WERI-Rb-1 (cell line): ENCODE data around the gene NEUROD6.

Source experiments
- DNase-seq: peaks from one replicate; pipeline ENCODE4 v3.0.0-alpha.2; 2020
- H3K27ac ChIP-seq: fragments of 250-450 bp; sonication (Bioruptor Pico); 2 replicates; pipeline ENCODE4 v1.5.1; 2020; ENCODE audit warnings: mild to moderate bottlenecking, moderate library complexity
- H3K27me3 ChIP-seq: fragments of 250-450 bp; sonication (Bioruptor Pico); 2 replicates; pipeline ENCODE4 v1.5.1; 2021; ENCODE audit warnings: mild to moderate bottlenecking, low read depth, moderate library complexity; ENCODE audit not compliant: insufficient read depth, severe bottlenecking
- H3K36me3 ChIP-seq: fragments of 250-450 bp; sonication (Bioruptor Pico); 2 replicates; pipeline ENCODE4 v1.5.1; 2020; ENCODE audit warnings: mild to moderate bottlenecking, moderate library complexity
- H3K4me3 ChIP-seq: 2 replicates; pipeline ENCODE4 v1.5.1; 2011; ENCODE audit warnings: low read depth, mild to moderate bottlenecking, control low read depth, low read length
- H3K9me3 ChIP-seq: fragments of 250-450 bp; sonication (Bioruptor Pico); 2 replicates; pipeline ENCODE4 v1.5.1; 2021; ENCODE audit warnings: mild to moderate bottlenecking, moderate library complexity; ENCODE audit not compliant: severe bottlenecking
- CTCF ChIP-seq: IDR thresholded peaks from 2 replicates; pipeline ENCODE4 v1.5.1; 2011; ENCODE audit warnings: low read depth, mild to moderate bottlenecking, control low read depth, inconsistent platforms, low read length

The NEUROD6 gene

GRCh38 chr7:31358467-31358866 is 17.9 kb upstream of the NEUROD6 start:
- TF ChIP-seq CTCF: no peak
- Histone ChIP-seq H3K9me3 (no peaks in the 10 kb centered on the region), H3K27me3 (peaks cover 14% of the 10 kb centered on the region), H3K4me3 (no peak overlapping the region), H3K27ac (no peak overlapping the region), H3K36me3 (no peaks in the 10 kb centered on the region)
- no peak for DNase-seq

- peaks cover 9% of the 10 kb centered on the region for H3K27me3 ChIP-seq
- no peak overlapping the region for H3K4me3 ChIP-seq
- H3K36me3 ChIP-seq: no peaks in the 10 kb centered on the region
- H3K27ac ChIP-seq: no peak overlapping the region
- no peak for TF ChIP-seq CTCF
- no peak for DNase-seq
- no peaks in the 10 kb centered on the region for H3K9me3 ChIP-seq
Observed at GRCh38 chr7:31345421-31345820, 4.9 kb upstream of the NEUROD6 start.

GRCh38 chr7:31343516-31344305 is 3.2 kb upstream of the NEUROD6 start:
- Histone ChIP-seq H3K27me3 (peaks cover 9% of the 10 kb centered on the region), H3K36me3 (no peaks in the 10 kb centered on the region), H3K9me3 (no peaks in the 10 kb centered on the region), H3K27ac (no peak overlapping the region), H3K4me3 (no peak overlapping the region)
- no peak for DNase-seq
- TF ChIP-seq CTCF: no peak

GRCh38 chr7:31341141-31341540 is 615 bp upstream of the NEUROD6 start:
- Histone ChIP-seq H3K27me3 (peaks cover 16% of the 10 kb centered on the region), H3K36me3 (no peaks in the 10 kb centered on the region), H3K4me3 (no peak overlapping the region), H3K27ac (no peak overlapping the region), H3K9me3 (no peaks in the 10 kb centered on the region)
- no peak for TF ChIP-seq CTCF
- no peak for DNase-seq

- TF ChIP-seq CTCF: no peak
- no peaks in the 10 kb centered on the region for H3K9me3 ChIP-seq
- no peak overlapping the region for H3K4me3 ChIP-seq
- H3K27me3 ChIP-seq: peaks cover 16% of the 10 kb centered on the region
- H3K27ac ChIP-seq: no peak overlapping the region
- no peak for DNase-seq
- H3K36me3 ChIP-seq: no peaks in the 10 kb centered on the region
Observed at GRCh38 chr7:31340051-31340450, 475 bp downstream of the NEUROD6 start.

GRCh38 chr7:31338706-31339105 is 1.8 kb downstream of the NEUROD6 start:
- Histone ChIP-seq H3K36me3 (no peaks in the 10 kb centered on the region), H3K9me3 (no peaks in the 10 kb centered on the region), H3K27me3 (peaks cover 16% of the 10 kb centered on the region), H3K4me3 (no peak overlapping the region), H3K27ac (no peak overlapping the region)
- no peak for DNase-seq
- TF ChIP-seq CTCF: no peak
